ENCODE measurements around the gene TFAP2A. TPM values are rescaled to one million over a fixed set of nuclear protein-coding genes. Genes with fewer than 3 reads are reported as not detected.

TFAP2A gene
- total RNA-seq, 6 experiments from 2014 or later = 64.1 to 89.0 (median 83.8) TPM

DNA sequence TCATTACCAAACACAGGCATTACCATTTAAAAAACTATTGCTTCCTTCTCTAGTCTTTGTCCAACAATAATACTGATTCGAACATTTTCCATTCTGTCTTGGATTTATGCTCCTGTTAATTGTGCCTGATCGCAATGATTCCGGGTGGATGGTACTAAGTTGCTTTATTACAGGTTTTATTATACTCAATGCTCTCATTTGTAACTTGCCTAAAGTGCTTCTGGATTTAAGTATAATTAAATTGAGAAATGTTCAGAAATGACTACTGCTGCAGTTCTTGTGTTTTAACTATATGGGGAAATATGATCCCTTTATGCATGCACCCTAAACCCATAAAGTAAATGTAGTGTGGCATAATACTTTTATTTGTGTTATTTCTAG lies 7.2 kb downstream of the TFAP2A start:
- no peak for DNase-seq
- peaks cover 52% of the 10 kb centered on the region for H3K4me1 Mint-ChIP-seq (ENCODE audit: low read depth)
- TF ChIP-seq, protein P1, sequence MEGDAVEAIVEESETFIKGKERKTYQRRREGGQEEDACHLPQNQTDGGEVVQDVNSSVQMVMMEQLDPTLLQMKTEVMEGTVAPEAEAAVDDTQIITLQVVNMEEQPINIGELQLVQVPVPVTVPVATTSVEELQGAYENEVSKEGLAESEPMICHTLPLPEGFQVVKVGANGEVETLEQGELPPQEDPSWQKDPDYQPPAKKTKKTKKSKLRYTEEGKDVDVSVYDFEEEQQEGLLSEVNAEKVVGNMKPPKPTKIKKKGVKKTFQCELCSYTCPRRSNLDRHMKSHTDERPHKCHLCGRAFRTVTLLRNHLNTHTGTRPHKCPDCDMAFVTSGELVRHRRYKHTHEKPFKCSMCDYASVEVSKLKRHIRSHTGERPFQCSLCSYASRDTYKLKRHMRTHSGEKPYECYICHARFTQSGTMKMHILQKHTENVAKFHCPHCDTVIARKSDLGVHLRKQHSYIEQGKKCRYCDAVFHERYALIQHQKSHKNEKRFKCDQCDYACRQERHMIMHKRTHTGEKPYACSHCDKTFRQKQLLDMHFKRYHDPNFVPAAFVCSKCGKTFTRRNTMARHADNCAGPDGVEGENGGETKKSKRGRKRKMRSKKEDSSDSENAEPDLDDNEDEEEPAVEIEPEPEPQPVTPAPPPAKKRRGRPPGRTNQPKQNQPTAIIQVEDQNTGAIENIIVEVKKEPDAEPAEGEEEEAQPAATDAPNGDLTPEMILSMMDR (IDR thresholded peaks at IDR 0.05) = no peak
- peak overlapping the region; percentile 99 for H3K27ac Mint-ChIP-seq
- H3K27me3 Mint-ChIP-seq (ENCODE audit: insufficient read depth) = peaks cover 16% of the 10 kb centered on the region
- peaks cover 10% of the 10 kb centered on the region for H3K9me3 Mint-ChIP-seq
- peaks cover 86% of the 10 kb centered on the region for H3K36me3 Mint-ChIP-seq (ENCODE audit: low read depth)
- peak overlapping the region; percentile 99 for H3K4me3 Mint-ChIP-seq

DNA sequence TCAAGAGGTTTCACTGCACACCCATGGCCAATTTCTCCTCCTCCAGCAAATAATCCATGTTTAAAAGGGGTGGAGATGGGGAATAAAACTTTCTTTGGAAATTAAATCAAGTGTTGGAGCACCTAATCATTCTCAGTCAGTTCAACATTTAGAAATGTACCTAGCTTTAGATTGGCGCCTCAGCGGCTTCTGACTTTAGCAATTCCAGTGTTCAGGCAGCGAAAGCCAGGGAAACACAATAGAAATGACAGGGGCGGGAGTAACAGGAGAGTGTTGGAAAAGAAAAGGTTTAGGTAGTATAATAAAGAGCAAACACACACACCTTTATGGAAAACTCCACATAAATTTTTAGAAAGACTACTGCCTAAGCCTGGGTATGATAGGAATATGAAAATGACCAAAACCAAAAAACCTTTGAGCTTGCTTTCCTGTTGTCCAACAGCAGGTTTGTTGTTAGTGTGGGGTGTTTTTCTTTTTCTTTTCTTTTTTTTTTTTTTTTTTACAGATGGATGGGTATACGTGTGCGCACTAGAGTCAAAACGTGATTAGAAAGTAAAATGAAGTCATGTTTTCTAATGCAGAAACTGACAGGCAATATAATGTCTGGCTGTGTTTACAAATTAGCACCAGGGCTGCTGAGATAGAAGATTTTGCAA lies 7.7 kb downstream of the TFAP2A start:
- H3K36me3 Mint-ChIP-seq (ENCODE audit: low read depth) = peaks cover 91% of the 10 kb centered on the region
- H3K27ac Mint-ChIP-seq = peak overlapping the region; percentile 99
- no peak for DNase-seq
- H3K9me3 Mint-ChIP-seq = peaks cover 10% of the 10 kb centered on the region
- TF ChIP-seq, protein P1 (IDR thresholded peaks at IDR 0.05) = no peak
- peaks cover 15% of the 10 kb centered on the region for H3K27me3 Mint-ChIP-seq (ENCODE audit: insufficient read depth)
- H3K4me1 Mint-ChIP-seq (ENCODE audit: low read depth) = peaks cover 57% of the 10 kb centered on the region
- peak overlapping the region; percentile 99 for H3K4me3 Mint-ChIP-seq

DNA sequence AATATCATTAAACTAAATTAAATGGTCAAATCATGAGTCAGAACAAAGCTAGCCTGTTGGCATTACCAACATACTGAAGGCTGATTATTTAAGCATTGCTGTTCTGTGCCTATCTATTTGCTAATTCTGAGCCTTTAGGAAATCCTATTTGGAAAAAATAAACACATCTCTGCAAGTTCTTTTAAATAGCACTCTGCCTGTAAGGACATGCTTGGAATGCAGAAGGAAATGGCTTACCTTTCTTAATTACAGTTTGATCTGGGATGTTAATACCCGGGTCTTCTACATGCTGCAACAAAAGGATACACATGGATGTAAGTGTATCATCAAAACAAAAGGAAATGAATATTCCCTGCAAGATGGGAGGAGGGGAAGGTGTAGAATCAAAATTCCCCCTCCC lies 8.3 kb downstream of the TFAP2A start:
- peak; percentile 53 for DNase-seq
- peak overlapping the region; percentile 99 for H3K27ac Mint-ChIP-seq
- peak overlapping the region; percentile 99 for H3K4me3 Mint-ChIP-seq
- peaks cover 10% of the 10 kb centered on the region for H3K9me3 Mint-ChIP-seq
- peaks cover 63% of the 10 kb centered on the region for H3K4me1 Mint-ChIP-seq (ENCODE audit: low read depth)
- H3K36me3 Mint-ChIP-seq (ENCODE audit: low read depth) = peaks cover 91% of the 10 kb centered on the region
- H3K27me3 Mint-ChIP-seq (ENCODE audit: insufficient read depth) = peaks cover 10% of the 10 kb centered on the region
- TF ChIP-seq, protein P1 (IDR thresholded peaks at IDR 0.05) = no peak

DNA sequence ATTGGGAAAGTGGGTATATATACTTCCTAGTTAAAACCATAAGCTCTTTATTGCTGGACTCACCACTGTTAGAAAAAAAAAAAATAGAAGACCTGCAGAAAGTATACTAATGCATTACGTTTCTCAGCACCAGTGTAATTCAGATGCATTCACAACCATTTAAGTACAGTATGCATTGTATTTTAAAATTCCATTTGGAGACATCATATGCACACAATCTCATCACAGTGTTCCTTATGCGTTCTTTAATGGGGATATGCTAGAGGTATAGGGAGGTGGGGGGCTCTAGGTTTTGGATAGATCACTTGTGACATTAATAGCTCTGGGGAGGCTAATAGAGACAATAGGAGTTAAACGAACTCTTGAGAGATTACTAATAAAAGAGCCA lies 9.4 kb downstream of the TFAP2A start:
- peaks cover 91% of the 10 kb centered on the region for H3K36me3 Mint-ChIP-seq (ENCODE audit: low read depth)
- H3K4me1 Mint-ChIP-seq (ENCODE audit: low read depth) = peaks cover 74% of the 10 kb centered on the region
- peak overlapping the region; percentile 99 for H3K27ac Mint-ChIP-seq
- H3K27me3 Mint-ChIP-seq (ENCODE audit: insufficient read depth) = peaks cover 6% of the 10 kb centered on the region
- peaks cover 6% of the 10 kb centered on the region; the same call in 1 of the 2 replicates for H3K9me3 Mint-ChIP-seq
- H3K4me3 Mint-ChIP-seq = peak overlapping the region; percentile 99
- DNase-seq = no peak
- TF ChIP-seq, protein P1 (IDR thresholded peaks at IDR 0.05) = no peak

DNA sequence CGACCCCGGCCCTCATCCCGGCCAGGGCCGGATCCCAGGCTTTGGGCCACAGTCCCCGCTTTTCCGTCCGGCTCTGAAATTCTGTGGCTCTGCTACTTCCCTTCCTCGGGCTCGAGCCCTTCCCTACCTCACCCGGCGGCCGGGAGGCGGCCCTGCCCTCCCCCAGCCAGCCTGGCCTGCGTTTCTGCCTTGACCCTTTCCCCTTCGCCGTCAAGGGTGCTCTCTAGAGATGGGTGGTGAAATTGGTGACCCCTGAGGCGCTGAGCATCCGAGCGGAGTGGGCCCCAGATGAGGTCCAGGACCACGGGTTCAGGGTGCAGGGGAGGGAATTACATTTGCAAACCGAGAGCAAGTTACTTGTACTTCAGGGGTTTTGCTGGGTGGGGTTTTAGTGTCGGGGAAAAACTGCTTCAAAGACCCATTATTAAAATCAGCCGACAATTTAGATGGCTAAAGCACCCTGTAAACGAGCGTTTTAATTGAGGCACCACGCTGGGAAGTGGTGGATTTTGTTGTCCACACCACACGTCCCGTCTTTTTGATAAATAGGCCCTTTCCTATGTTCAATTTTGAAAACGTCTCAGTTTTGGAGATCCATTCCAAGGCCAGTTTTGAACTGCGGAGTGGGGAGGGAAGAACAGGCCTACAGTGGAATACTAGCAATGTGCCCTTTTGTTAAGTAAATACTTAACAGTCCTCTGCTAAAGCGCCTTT lies 9.9 kb downstream of the TFAP2A start:
- Mint-ChIP-seq H3K27ac (peak overlapping the region; percentile 99), H3K9me3 (0 out of 2 replicates have a peak, but pooled peaks cover under 1% of the 10 kb centered on the region), H3K4me1 (ENCODE audit: low read depth) (peaks cover 79% of the 10 kb centered on the region), H3K36me3 (ENCODE audit: low read depth) (peaks cover 91% of the 10 kb centered on the region), H3K4me3 (peak overlapping the region; percentile 99), H3K27me3 (ENCODE audit: insufficient read depth) (peaks cover 2% of the 10 kb centered on the region)
- TF ChIP-seq, protein P1 (IDR thresholded peaks at IDR 0.05) = no peak
- DNase-seq = no peak

Measured in HFFc6 (cell line).